BLaER1 (cell line): ENCODE data around the gene NT5C2.

ENCODE experiments used
- H3K27ac ChIP-seq: shearing (Covaris generic); formaldehyde crosslinking; 2 replicates; pipeline ENCODE4 v1.8.1; 2022
- H3K27me3 ChIP-seq: shearing (Covaris generic); formaldehyde crosslinking; 2 replicates; pipeline ENCODE4 v1.8.1; 2022
- H3K36me3 ChIP-seq: shearing (Covaris generic); formaldehyde crosslinking; 2 replicates; pipeline ENCODE4 v1.8.1; 2022
- H3K4me1 ChIP-seq: shearing (Covaris generic); formaldehyde crosslinking; 2 replicates; pipeline ENCODE4 v1.8.1; 2022
- H3K4me2 ChIP-seq: shearing (Covaris generic); formaldehyde crosslinking; 2 replicates; pipeline ENCODE4 v1.8.1; 2022
- H3K4me3 ChIP-seq: shearing (Covaris generic); formaldehyde crosslinking; 2 replicates; pipeline ENCODE4 v1.8.1; 2022
- H3K9ac ChIP-seq: shearing (Covaris generic); formaldehyde crosslinking; 2 replicates; pipeline ENCODE4 v1.8.1; 2022
- H3K9me3 ChIP-seq: shearing (Covaris generic); formaldehyde crosslinking; 2 replicates; pipeline ENCODE4 v1.8.1; 2022
- H4K20me1 ChIP-seq: shearing (Covaris generic); formaldehyde crosslinking; 2 replicates; pipeline ENCODE4 v1.8.1; 2022
- Cebpa-rat ChIP-seq: shearing (Covaris generic); IDR thresholded peaks from 2 replicates; pipeline ENCODE4 v1.8.1; 2022

NT5C2 gene

DNA sequence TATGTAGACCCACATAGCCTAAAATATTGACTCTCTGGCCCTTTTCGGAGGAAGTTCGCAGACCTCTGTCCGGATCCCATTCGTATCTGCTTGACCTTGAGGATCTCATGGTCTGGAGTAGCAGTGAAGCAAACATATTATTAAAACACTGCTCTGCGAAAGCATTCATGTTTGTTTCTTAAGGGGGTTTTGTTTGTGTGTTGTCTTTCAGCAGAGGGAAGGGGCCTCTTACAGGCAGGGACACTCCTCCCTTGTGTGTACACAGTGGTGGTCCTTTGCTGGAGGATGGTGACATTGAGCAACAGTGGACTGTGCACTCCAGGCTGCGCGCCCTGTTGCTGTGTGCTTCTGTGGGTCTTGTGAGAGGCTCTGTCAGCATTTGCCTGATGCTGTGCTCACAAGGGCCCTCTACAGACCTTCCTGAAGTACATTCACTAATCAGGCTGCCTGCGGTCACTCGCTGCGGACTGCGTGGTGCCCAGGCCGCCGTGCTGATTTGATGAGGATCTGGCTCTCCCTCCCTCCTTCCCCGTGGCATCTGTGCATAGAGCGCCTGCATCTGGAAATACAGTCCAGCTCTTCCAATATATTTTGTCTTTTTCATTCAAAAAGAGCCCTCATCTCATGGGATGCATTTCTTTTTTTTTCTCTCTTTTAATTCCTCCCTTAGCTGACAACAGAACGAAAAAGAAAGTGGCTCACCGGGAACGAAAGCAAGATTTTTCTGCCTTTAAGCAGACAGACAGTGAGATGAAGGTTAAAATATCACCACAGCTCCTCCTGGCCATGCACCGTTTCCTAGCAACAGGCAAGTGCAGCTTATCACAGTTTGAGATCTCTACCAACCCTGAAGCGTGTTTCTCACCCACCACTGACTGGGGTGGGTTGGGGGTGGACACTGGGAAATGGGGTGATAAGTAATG, 139.2 kb downstream of the NT5C2 start:
- Histone ChIP-seq H3K36me3 (peaks cover 9% of the 10 kb centered on the region), H3K9me3 (no peaks in the 10 kb centered on the region), H3K27ac (no peak overlapping the region), H3K9ac (no peak overlapping the region), H3K4me3 (no peak overlapping the region), H3K4me2 (no peak overlapping the region), H4K20me1 (no peaks in the 10 kb centered on the region), H3K4me1 (no peaks in the 10 kb centered on the region), H3K27me3 (no peaks in the 10 kb centered on the region)
- TF ChIP-seq Cebpa-rat: no peak

DNA sequence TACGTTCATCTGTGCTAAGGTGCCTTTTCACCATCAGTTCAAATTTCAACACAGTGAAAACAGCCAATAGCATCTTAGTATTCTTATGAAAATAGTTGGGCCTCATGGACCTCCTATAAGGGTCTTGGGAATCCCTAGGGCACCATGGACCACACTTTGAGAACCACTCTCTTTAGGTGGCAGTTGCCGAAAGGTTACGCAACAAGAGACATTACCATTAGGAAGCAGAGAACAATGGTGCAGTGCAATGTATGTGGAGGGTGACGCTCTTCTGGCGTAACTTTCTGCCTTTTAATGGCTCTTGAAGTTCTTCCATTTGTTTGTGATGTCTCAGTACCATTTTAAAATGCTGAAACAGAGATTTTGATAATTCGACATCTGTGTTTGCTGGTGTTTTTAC, 143.8 kb downstream of the NT5C2 start:
- Histone ChIP-seq H3K4me3 (no peak overlapping the region), H3K9me3 (no peaks in the 10 kb centered on the region), H4K20me1 (no peaks in the 10 kb centered on the region), H3K9ac (no peak overlapping the region), H3K4me1 (no peaks in the 10 kb centered on the region), H3K36me3 (no peaks in the 10 kb centered on the region), H3K27ac (no peak overlapping the region), H3K4me2 (no peak overlapping the region), H3K27me3 (no peaks in the 10 kb centered on the region)
- peak; percentile 69; the same call in 1 of the 2 replicates for TF ChIP-seq Cebpa-rat

DNA sequence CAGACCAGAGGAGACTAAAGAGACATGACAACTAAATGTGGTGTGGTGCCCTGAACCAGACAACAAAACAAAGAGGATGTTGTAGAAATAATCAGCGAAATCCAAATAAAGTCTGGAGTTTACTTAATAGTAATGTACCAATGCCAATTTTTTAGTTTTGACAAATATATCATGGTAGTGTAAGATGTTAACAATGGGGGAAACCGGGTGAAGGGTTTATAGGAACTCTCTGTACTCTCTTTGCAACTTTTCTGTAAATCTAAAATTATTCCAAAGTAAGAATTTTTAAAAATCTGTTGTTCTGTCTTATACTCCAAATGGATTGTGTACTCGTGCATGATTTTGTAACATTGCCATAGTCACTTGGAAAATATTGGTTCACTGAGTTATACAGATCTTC, 145.7 kb downstream of the NT5C2 start:
- Histone ChIP-seq H3K4me1 (peaks cover 7% of the 10 kb centered on the region), H3K9ac (no peak overlapping the region), H3K4me2 (no peak overlapping the region), H3K36me3 (no peaks in the 10 kb centered on the region), H3K4me3 (no peak overlapping the region), H3K27ac (no peak overlapping the region), H3K9me3 (no peaks in the 10 kb centered on the region), H4K20me1 (no peaks in the 10 kb centered on the region), H3K27me3 (no peaks in the 10 kb centered on the region)
- TF ChIP-seq Cebpa-rat: no peak

DNA sequence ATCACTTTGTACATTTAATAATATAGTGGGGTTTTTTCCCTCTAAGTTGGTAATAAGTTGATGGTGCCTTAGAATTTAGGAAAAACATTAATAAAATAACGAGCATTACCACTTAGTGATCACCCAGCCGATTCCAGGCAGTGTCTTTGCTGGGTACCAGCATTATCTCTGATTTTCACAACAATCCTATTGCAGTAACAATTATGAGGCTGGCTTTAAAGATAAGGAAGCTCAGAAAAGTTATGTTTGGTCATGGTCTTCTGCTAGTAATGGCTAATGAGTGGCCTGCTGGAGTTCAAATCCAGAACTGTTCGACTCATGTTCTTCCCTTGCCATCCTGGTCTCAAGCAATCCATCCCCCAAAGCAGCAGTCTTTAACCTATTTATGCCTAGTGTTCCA, 147.1 kb downstream of the NT5C2 start:
- Histone ChIP-seq H3K9ac (no peak overlapping the region), H3K36me3 (no peaks in the 10 kb centered on the region), H3K4me1 (peaks cover 11% of the 10 kb centered on the region), H3K27ac (no peak overlapping the region), H3K27me3 (no peaks in the 10 kb centered on the region), H3K4me2 (no peak overlapping the region), H3K9me3 (no peaks in the 10 kb centered on the region), H4K20me1 (no peaks in the 10 kb centered on the region), H3K4me3 (no peak overlapping the region)
- TF ChIP-seq Cebpa-rat: no peak

DNA sequence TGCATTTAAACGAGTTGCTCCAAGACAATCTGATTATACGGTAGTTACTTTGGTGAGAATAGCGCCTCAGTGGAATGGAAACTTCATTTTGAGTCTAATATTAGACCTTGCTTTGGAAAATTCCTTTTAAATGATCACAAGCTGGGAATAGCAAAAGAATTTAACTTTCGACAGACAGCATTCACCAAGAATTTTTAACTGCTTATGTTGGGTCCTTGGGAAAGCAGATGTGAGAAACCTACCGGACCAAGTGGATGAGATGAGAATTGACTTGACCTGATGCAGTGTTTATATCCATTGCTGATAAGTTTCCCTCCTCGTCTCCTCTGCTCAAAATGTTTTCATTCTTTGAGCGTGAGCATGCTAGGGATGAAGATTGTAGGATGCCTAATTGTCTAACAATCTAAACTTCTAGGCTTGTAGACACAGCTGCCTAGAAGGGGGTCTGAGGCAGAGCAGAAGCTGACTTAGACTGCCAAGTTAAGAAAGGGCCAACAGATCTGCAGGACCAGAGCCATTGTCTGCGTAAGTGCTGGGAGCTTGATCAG, 148.1 kb downstream of the NT5C2 start:
- Histone ChIP-seq H3K27ac (no peak overlapping the region), H3K4me3 (no peak overlapping the region), H3K36me3 (no peaks in the 10 kb centered on the region), H3K27me3 (no peaks in the 10 kb centered on the region), H3K9ac (no peak overlapping the region), H4K20me1 (no peaks in the 10 kb centered on the region), H3K9me3 (no peaks in the 10 kb centered on the region), H3K4me2 (no peak overlapping the region), H3K4me1 (peaks cover 11% of the 10 kb centered on the region)
- no peak for TF ChIP-seq Cebpa-rat

- Histone ChIP-seq H3K9ac (no peak overlapping the region), H3K4me1 (peaks cover 11% of the 10 kb centered on the region), H3K9me3 (no peaks in the 10 kb centered on the region), H4K20me1 (no peaks in the 10 kb centered on the region), H3K4me3 (no peak overlapping the region), H3K27ac (no peak overlapping the region), H3K36me3 (no peaks in the 10 kb centered on the region), H3K4me2 (no peak overlapping the region), H3K27me3 (no peaks in the 10 kb centered on the region)
- TF ChIP-seq Cebpa-rat: no peak
Measured at GRCh38 chr10:103042908-103043307, 150.2 kb downstream of the NT5C2 start.

DNA sequence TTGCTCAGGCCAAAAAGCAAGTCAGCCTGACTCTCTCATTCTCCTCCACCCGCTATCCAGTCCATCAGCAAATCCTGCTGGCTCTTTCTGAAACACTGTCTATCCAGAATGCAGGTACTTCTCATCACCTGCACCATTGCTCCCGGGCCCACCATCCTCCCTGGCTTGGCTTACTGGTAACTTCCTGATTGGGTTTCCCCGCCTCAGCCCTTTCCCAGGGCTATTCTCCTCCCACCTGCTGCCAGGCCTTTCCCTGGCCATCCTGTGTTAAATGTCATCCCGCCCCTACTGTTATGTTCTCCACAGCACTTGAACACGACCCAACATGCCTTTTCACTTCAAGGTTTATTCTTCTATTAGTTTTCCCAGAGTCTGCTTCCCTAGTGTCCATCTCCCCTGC, 150.9 kb downstream of the NT5C2 start:
- H3K36me3 ChIP-seq: no peaks in the 10 kb centered on the region
- H4K20me1 ChIP-seq: no peaks in the 10 kb centered on the region
- no peak for TF ChIP-seq Cebpa-rat
- no peak overlapping the region for H3K9ac ChIP-seq
- no peak overlapping the region for H3K4me2 ChIP-seq
- H3K27ac ChIP-seq: no peak overlapping the region
- peaks cover 11% of the 10 kb centered on the region for H3K4me1 ChIP-seq
- no peaks in the 10 kb centered on the region for H3K27me3 ChIP-seq
- H3K9me3 ChIP-seq: no peaks in the 10 kb centered on the region
- no peak overlapping the region for H3K4me3 ChIP-seq

DNA sequence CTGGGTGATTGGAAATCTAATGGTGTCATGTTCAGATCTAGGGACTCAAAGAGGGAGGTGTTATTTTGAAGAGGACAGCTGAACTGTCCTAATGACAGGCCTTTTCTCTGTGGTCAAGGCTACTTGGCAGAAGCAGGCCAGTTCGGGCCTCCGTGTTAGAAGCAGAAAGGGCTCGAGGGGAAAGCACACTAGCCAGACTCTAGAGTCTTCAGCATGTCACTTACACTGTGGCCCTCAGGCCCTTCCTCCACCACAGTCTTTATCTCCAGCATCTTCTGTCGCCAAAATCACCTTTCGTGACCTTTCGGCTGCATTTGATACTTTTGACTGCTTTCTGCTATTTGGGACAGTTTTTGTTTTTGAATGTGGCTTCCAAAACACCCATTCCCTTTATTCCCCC, 151.7 kb downstream of the NT5C2 start:
- H3K27ac ChIP-seq: no peak overlapping the region
- no peak for TF ChIP-seq Cebpa-rat
- no peak overlapping the region for H3K4me2 ChIP-seq
- no peak overlapping the region for H3K4me3 ChIP-seq
- H3K27me3 ChIP-seq: no peaks in the 10 kb centered on the region
- H3K9me3 ChIP-seq: no peaks in the 10 kb centered on the region
- no peaks in the 10 kb centered on the region for H3K36me3 ChIP-seq
- H3K4me1 ChIP-seq: peaks cover 11% of the 10 kb centered on the region
- no peak overlapping the region for H3K9ac ChIP-seq
- no peaks in the 10 kb centered on the region for H4K20me1 ChIP-seq

GRCh38 chr10:103040418-103040817, 152.7 kb downstream of the NT5C2 start:
- no peak overlapping the region for H3K4me3 ChIP-seq
- no peaks in the 10 kb centered on the region for H3K9me3 ChIP-seq
- H3K36me3 ChIP-seq: no peaks in the 10 kb centered on the region
- no peak overlapping the region for H3K9ac ChIP-seq
- H4K20me1 ChIP-seq: no peaks in the 10 kb centered on the region
- H3K4me1 ChIP-seq: peaks cover 11% of the 10 kb centered on the region
- TF ChIP-seq Cebpa-rat: no peak
- H3K4me2 ChIP-seq: no peak overlapping the region
- H3K27ac ChIP-seq: no peak overlapping the region
- no peaks in the 10 kb centered on the region for H3K27me3 ChIP-seq

GRCh38 chr10:103038570-103038969, 154.5 kb downstream of the NT5C2 start:
- H3K27me3 ChIP-seq: no peaks in the 10 kb centered on the region
- no peak overlapping the region for H3K4me3 ChIP-seq
- H3K4me1 ChIP-seq: peaks cover 11% of the 10 kb centered on the region
- H3K27ac ChIP-seq: no peak overlapping the region
- H3K4me2 ChIP-seq: no peak overlapping the region
- H3K9me3 ChIP-seq: no peaks in the 10 kb centered on the region
- H4K20me1 ChIP-seq: no peaks in the 10 kb centered on the region
- H3K36me3 ChIP-seq: no peaks in the 10 kb centered on the region
- no peak for TF ChIP-seq Cebpa-rat
- H3K9ac ChIP-seq: no peak overlapping the region
